Stimulated activated CD4-positive, alpha-beta T cell treated with anti-CD3 and anti-CD28 coated beads, Interleukin-15, amount 100 ng/mL, for 48 hours (primary cell): ENCODE measurements around the gene ASTN2.

Experiments used
- DNase-seq, 2 donors: peaks; one replicate each; pipeline ENCODE4 v3.0.0-alpha.2; 2020; ENCODE audit warnings: low read depth in 2 of 2

ASTN2 gene

GRCh38 chr9:117014061-117014460 lies 400.8 kb downstream of the ASTN2 start:
- no peak for DNase-seq

GRCh38 chr9:117013440-117013995 lies 401.3 kb downstream of the ASTN2 start:
- DNase-seq, result no peak

- no peak for DNase-seq
These were observed 404.8 kb downstream of the ASTN2 start for GRCh38 chr9:117010061-117010460.

GRCh38 chr9:117008876-117009275 lies 406.0 kb downstream of the ASTN2 start:
- no peak for DNase-seq

GRCh38 chr9:117008461-117008860 lies 406.4 kb downstream of the ASTN2 start:
- no peak for DNase-seq

- no peak for DNase-seq
These were observed 412.2 kb downstream of the ASTN2 start for GRCh38 chr9:117002686-117003085.

GRCh38 chr9:117000834-117001233 lies 414.0 kb downstream of the ASTN2 start:
- no peak for DNase-seq

GRCh38 chr9:117000196-117000723 lies 414.6 kb downstream of the ASTN2 start:
- no peak for DNase-seq

GRCh38 chr9:116998305-116998704 lies 416.6 kb downstream of the ASTN2 start:
- no peak for DNase-seq

- no peak for DNase-seq
These were observed 422.0 kb downstream of the ASTN2 start for GRCh38 chr9:116992865-116993264.

- no peak for DNase-seq
These were observed 423.8 kb downstream of the ASTN2 start for GRCh38 chr9:116991051-116991450.

GRCh38 chr9:116990592-116990991 lies 424.3 kb downstream of the ASTN2 start:
- DNase-seq, result no peak

GRCh38 chr9:116987721-116988485 lies 427.0 kb downstream of the ASTN2 start:
- DNase-seq, result no peak

GRCh38 chr9:116986015-116986414 lies 428.8 kb downstream of the ASTN2 start:
- no peak for DNase-seq

GRCh38 chr9:116985596-116985995 lies 429.3 kb downstream of the ASTN2 start:
- no peak for DNase-seq

- no peak for DNase-seq
These were observed 430.7 kb downstream of the ASTN2 start for GRCh38 chr9:116984111-116984510.

- no peak for DNase-seq
These were observed 434.2 kb downstream of the ASTN2 start for GRCh38 chr9:116980582-116981120.

GRCh38 chr9:116979456-116979855 lies 435.4 kb downstream of the ASTN2 start:
- DNase-seq, result no peak

- DNase-seq, result no peak
These were observed 436.7 kb downstream of the ASTN2 start for GRCh38 chr9:116978155-116978554.

GRCh38 chr9:116975126-116975525 lies 439.7 kb downstream of the ASTN2 start:
- no peak for DNase-seq

GRCh38 chr9:116966199-116966598 lies 448.7 kb downstream of the ASTN2 start:
- DNase-seq, result no peak

- DNase-seq, result no peak
These were observed 450.6 kb downstream of the ASTN2 start for GRCh38 chr9:116964258-116964657.

GRCh38 chr9:116959809-116960208 lies 455.0 kb downstream of the ASTN2 start:
- DNase-seq, result no peak
